Mesenchymal stem cell (in vitro differentiated cells and primary cell): ENCODE data around the gene RELL2.
A peak's percentile ranks its signal among the peaks of the same experiment; 100 is the strongest.

ENCODE experiments used
- DNase-seq: peaks from one replicate; pipeline ENCODE4 v3.0.0-alpha.2; 2013
- H2AFZ ChIP-seq: one replicate; pipeline ENCODE4 v1.6.1; 2013; ENCODE audit warnings: low read depth, mild to moderate bottlenecking, control low read depth, inconsistent platforms, low read length, moderate library complexity
- H2AK5ac ChIP-seq: 2 replicates; pipeline ENCODE4 v1.6.1; 2013; ENCODE audit warnings: low read length, moderate library complexity, mild to moderate bottlenecking, inconsistent platforms; ENCODE audit not compliant: severe bottlenecking
- H2BK120ac ChIP-seq: one replicate; pipeline ENCODE4 v1.6.1; 2013; ENCODE audit warnings: low read depth, mild to moderate bottlenecking, inconsistent platforms, low read length, moderate library complexity
- H2BK12ac ChIP-seq, 2 experiments: one replicate each; pipeline ENCODE4 v1.6.1; 2013; ENCODE audit warnings: inconsistent platforms in 2 of 2, low read length in 2 of 2, mild to moderate bottlenecking in 2 of 2, moderate library complexity in 2 of 2, control low read depth in 1 of 2
- H2BK15ac ChIP-seq: one replicate; pipeline ENCODE4 v1.6.1; 2013; ENCODE audit warnings: mild to moderate bottlenecking, low read depth, inconsistent platforms; ENCODE audit not compliant: poor library complexity, severe bottlenecking
- H2BK5ac ChIP-seq: 2 replicates; pipeline ENCODE4 v1.6.1; 2013; ENCODE audit warnings: low read depth, mild to moderate bottlenecking, low read length, control low read depth, inconsistent platforms; ENCODE audit not compliant: poor library complexity, severe bottlenecking
- H3K14ac ChIP-seq, 2 experiments: one replicate each; pipeline ENCODE4 v1.6.1; 2013; ENCODE audit warnings: inconsistent platforms in 2 of 2, low read length in 2 of 2, control low read depth in 1 of 2, mild to moderate bottlenecking in 1 of 2, moderate library complexity in 1 of 2
- H3K18ac ChIP-seq, 2 experiments: one replicate each; pipeline ENCODE4 v1.6.1; 2013; ENCODE audit warnings: inconsistent platforms in 2 of 2, low read length in 2 of 2, control low read depth in 1 of 2, low read depth in 1 of 2, mild to moderate bottlenecking in 1 of 2
- H3K23ac ChIP-seq, 2 experiments: one replicate each; pipeline ENCODE4 v1.6.1; 2013; ENCODE audit warnings: inconsistent platforms in 2 of 2, low read length in 2 of 2, mild to moderate bottlenecking in 2 of 2, moderate library complexity in 2 of 2, control low read depth in 1 of 2
- H3K27ac ChIP-seq: 2 replicates; pipeline ENCODE4 v1.5.1; 2013; ENCODE audit warnings: mild to moderate bottlenecking, moderate library complexity, low read length, control low read depth, inconsistent platforms; ENCODE audit not compliant: poor library complexity, severe bottlenecking
- H3K27me3 ChIP-seq, 2 experiments: 2 replicates each; pipeline versions ENCODE4 v1.6.1 to v1.7.0; 2013; ENCODE audit warnings: low read length in 2 of 2, mild to moderate bottlenecking in 2 of 2, moderate library complexity in 2 of 2, control low read depth in 1 of 2, inconsistent platforms in 1 of 2; ENCODE audit not compliant: control insufficient read depth in 1 of 2, insufficient read depth in 1 of 2
- H3K36me3 ChIP-seq, 2 experiments: 2 replicates each; pipeline versions ENCODE4 v1.6.1 to v1.7.0; 2013; ENCODE audit warnings: low read length in 2 of 2, control low read depth in 1 of 2, inconsistent platforms in 1 of 2, low read depth in 1 of 2, mild to moderate bottlenecking in 1 of 2; ENCODE audit not compliant: insufficient read depth in 2 of 2, control insufficient read depth in 1 of 2
- H3K4ac ChIP-seq, 2 experiments: one replicate each; pipeline ENCODE4 v1.6.1; 2013; ENCODE audit warnings: inconsistent platforms in 2 of 2, low read length in 2 of 2, mild to moderate bottlenecking in 2 of 2, moderate library complexity in 2 of 2, control low read depth in 1 of 2, low read depth in 1 of 2
- H3K4me1 ChIP-seq: 2 replicates; pipeline ENCODE4 v1.6.1; 2013; ENCODE audit warnings: low read depth, low read length, control low read depth; ENCODE audit not compliant: control insufficient read depth, insufficient read depth
- H3K4me2 ChIP-seq: 2 replicates; pipeline ENCODE4 v1.6.1; 2013; ENCODE audit warnings: low read length, mild to moderate bottlenecking, inconsistent platforms; ENCODE audit not compliant: poor library complexity, severe bottlenecking
- H3K4me3 ChIP-seq, 2 experiments: 2 replicates each; pipeline versions ENCODE4 v1.5.1 to v1.7.0; 2013; ENCODE audit warnings: low read length in 2 of 2, mild to moderate bottlenecking in 2 of 2, control low read depth in 1 of 2, low read depth in 1 of 2; ENCODE audit not compliant: insufficient read depth in 1 of 2
- H3K79me1 ChIP-seq: replicated peaks from 2 replicates; pipeline ENCODE4 v1.6.1; 2013; ENCODE audit warnings: mild to moderate bottlenecking, control low read depth, low read length, inconsistent platforms; ENCODE audit not compliant: poor library complexity, severe bottlenecking
- H3K9ac ChIP-seq: 2 replicates; pipeline ENCODE4 v1.7.0; 2013; ENCODE audit warnings: mild to moderate bottlenecking, low read length, moderate library complexity
- H3K9me3 ChIP-seq: 2 replicates; pipeline ENCODE4 v1.7.0; 2013; ENCODE audit warnings: mild to moderate bottlenecking, low read length; ENCODE audit not compliant: control insufficient read depth
- H4K8ac ChIP-seq: one replicate; pipeline ENCODE4 v1.6.1; 2013; ENCODE audit warnings: inconsistent platforms, mild to moderate bottlenecking, low read length, moderate library complexity
- H4K91ac ChIP-seq: one replicate; pipeline ENCODE4 v1.6.1; 2013; ENCODE audit warnings: mild to moderate bottlenecking, low read length, inconsistent platforms
- WGBS: methylation state at CpG from one replicate; pipeline ENCODE4 v1.1.7; 2013; ENCODE audit warnings: mixed read lengths; 5-methylcytosine and 5-hydroxymethylcytosine counted together

The RELL2 gene

GRCh38 chr5:141597814-141598213, 39.0 kb upstream of the RELL2 start:
- Histone ChIP-seq H3K18ac (no peak overlapping the region), H3K79me1 (peaks cover 34% of the 10 kb centered on the region), H3K4me2 (no peak overlapping the region), H3K4me1 (no peaks in the 10 kb centered on the region), H2BK5ac (no peak overlapping the region), H4K8ac (no peak overlapping the region), H2AFZ (no peak overlapping the region), H3K9ac (no peak overlapping the region), H3K4ac (no peak overlapping the region), H3K27ac (no peak overlapping the region), H2BK120ac (no peak overlapping the region), H3K27me3 (no peaks in the 10 kb centered on the region), H3K4me3 (no peak overlapping the region), H4K91ac (no peak overlapping the region), H3K9me3 (no peaks in the 10 kb centered on the region), H2BK15ac (no peak overlapping the region), H3K14ac (no peak overlapping the region), H3K23ac (no peak overlapping the region), H2AK5ac (no peak overlapping the region), H3K36me3 (peaks cover 3 to 5% of the 10 kb centered on the region in 2 experiments), H2BK12ac (no peak overlapping the region)
- WGBS, result 100% methylated on average over 2 of the region's 2 CpGs
- DNase-seq, result no peak

GRCh38 chr5:141598391-141599345, 38.1 kb upstream of the RELL2 start:
- Histone ChIP-seq H3K23ac (no peak overlapping the region), H2BK12ac (no peak overlapping the region), H3K14ac (no peak overlapping the region), H3K4ac (no peak overlapping the region), H3K9ac (peak overlapping the region; percentile 66), H3K27me3 (no peaks in the 10 kb centered on the region), H2BK120ac (no peak overlapping the region), H3K27ac (no peak overlapping the region), H3K4me2 (no peak overlapping the region), H3K79me1 (peaks cover 28% of the 10 kb centered on the region), H3K36me3 (peaks cover 3 to 5% of the 10 kb centered on the region in 2 experiments), H2AK5ac (no peak overlapping the region), H2AFZ (no peak overlapping the region), H3K9me3 (no peaks in the 10 kb centered on the region), H4K91ac (no peak overlapping the region), H4K8ac (no peak overlapping the region), H2BK15ac (no peak overlapping the region), H3K4me3 (no peak overlapping the region), H3K18ac (no peak overlapping the region), H3K4me1 (peaks cover under 1% of the 10 kb centered on the region), H2BK5ac (no peak overlapping the region)
- DNase-seq, result no peak
- WGBS, result 92% methylated on average over 2 of the region's 3 CpGs

GRCh38 chr5:141602606-141603005, 34.2 kb upstream of the RELL2 start:
- Histone ChIP-seq H2BK120ac (no peak overlapping the region), H3K79me1 (peaks cover 24% of the 10 kb centered on the region), H3K14ac (no peak overlapping the region), H3K27me3 (no peaks in the 10 kb centered on the region), H2BK15ac (no peak overlapping the region), H3K36me3 (no peaks in the 10 kb centered on the region), H3K4ac (no peak overlapping the region), H2BK5ac (no peak overlapping the region), H3K23ac (no peak overlapping the region), H3K9ac (peak overlapping the region; percentile 69), H3K4me2 (no peak overlapping the region), H3K9me3 (no peaks in the 10 kb centered on the region), H2AFZ (no peak overlapping the region), H2AK5ac (no peak overlapping the region), H3K4me1 (peaks cover 4% of the 10 kb centered on the region), H4K91ac (no peak overlapping the region), H3K27ac (no peak overlapping the region), H4K8ac (no peak overlapping the region), H2BK12ac (no peak overlapping the region), H3K4me3 (no peak overlapping the region), H3K18ac (no peak overlapping the region)
- no CpG with 5 or more reads among the region's 1 CpG for WGBS
- no peak for DNase-seq

- Histone ChIP-seq H3K9ac (peak overlapping the region; percentile 82), H3K23ac (peak overlapping the region in 1 of 2 experiments; percentile 83), H3K18ac (peak overlapping the region in 1 of 2 experiments; percentile 34), H2BK15ac (no peak overlapping the region), H2BK120ac (no peak overlapping the region), H2BK5ac (no peak overlapping the region), H4K91ac (no peak overlapping the region), H2AK5ac (no peak overlapping the region), H3K27ac (no peak overlapping the region), H3K4ac (peak overlapping the region in 1 of 2 experiments; percentile 27), H2AFZ (no peak overlapping the region), H3K4me3 (peak overlapping the region in 1 of 2 experiments; percentile 33), H3K79me1 (peaks cover 20% of the 10 kb centered on the region), H3K4me1 (peaks cover 6% of the 10 kb centered on the region), H3K14ac (peak overlapping the region in 1 of 2 experiments; percentile 11), H3K9me3 (no peaks in the 10 kb centered on the region), H4K8ac (peak overlapping the region; percentile 8), H3K27me3 (no peaks in the 10 kb centered on the region), H3K36me3 (no peaks in the 10 kb centered on the region), H3K4me2 (no peak overlapping the region), H2BK12ac (no peak overlapping the region)
- 56% methylated on average over 6 of the region's 6 CpGs for WGBS
- peak; percentile 94 for DNase-seq
These were observed 32.7 kb upstream of the RELL2 start for GRCh38 chr5:141603923-141604717.
